Liver (tissue), 9 donors: Measurements from ENCODE around the gene ATP12A. TPM values are rescaled to one million over a fixed set of nuclear protein-coding genes. Genes with fewer than 3 reads are reported as not detected.

Source experiments
- DNase-seq: peaks from one replicate; pipeline ENCODE4 v3.0.0-alpha.2; 2017; ENCODE audit warnings: low spot score
- H3K27ac ChIP-seq, 2 donors: one replicate each; pipeline ENCODE4 v1.7.0; 2013; ENCODE audit warnings: inconsistent platforms in 2 of 2, low read length in 2 of 2, control low read depth in 1 of 2, low read depth in 1 of 2, mild to moderate bottlenecking in 1 of 2
- H3K27me3 ChIP-seq, 4 donors: one replicate each; pipeline versions ENCODE4 v1.6.1 to v1.7.0; 2013; ENCODE audit warnings: low read length in 3 of 4, inconsistent platforms in 1 of 4, mild to moderate bottlenecking in 1 of 4, moderate library complexity in 1 of 4; ENCODE audit not compliant: control insufficient read depth in 4 of 4, insufficient read depth in 4 of 4
- H3K36me3 ChIP-seq, 4 donors: one replicate each; pipeline versions ENCODE4 v1.6.1 to v1.7.0; 2013; ENCODE audit warnings: low read length in 3 of 4, mild to moderate bottlenecking in 3 of 4, low read depth in 1 of 4, moderate library complexity in 1 of 4; ENCODE audit not compliant: control insufficient read depth in 4 of 4, insufficient read depth in 3 of 4
- H3K4me1 ChIP-seq, 4 donors: one replicate each; pipeline versions ENCODE4 v1.6.1 to v1.7.0; 2013; ENCODE audit warnings: low read length in 3 of 4, mild to moderate bottlenecking in 3 of 4, moderate library complexity in 1 of 4; ENCODE audit not compliant: control insufficient read depth in 4 of 4, insufficient read depth in 4 of 4
- H3K4me3 ChIP-seq, 3 donors: one replicate each; pipeline versions ENCODE4 v1.6.1 to v1.7.0; 2013; ENCODE audit warnings: low read length in 3 of 3, control low read depth in 1 of 3, low read depth in 1 of 3, mild to moderate bottlenecking in 1 of 3
- H3K9ac ChIP-seq, 2 donors: one replicate each; pipeline ENCODE4 v1.7.0; 2013; ENCODE audit warnings: low read length in 2 of 2, mild to moderate bottlenecking in 2 of 2, moderate library complexity in 2 of 2, control low read depth in 1 of 2, low read depth in 1 of 2
- H3K9me3 ChIP-seq, 4 donors: one replicate each; pipeline versions ENCODE4 v1.6.1 to v1.7.0; 2013; ENCODE audit warnings: low read length in 3 of 4; ENCODE audit not compliant: control insufficient read depth in 4 of 4
- EGR1 ChIP-seq, 2 donors: IDR thresholded peaks; 2 replicates each; pipeline ENCODE4 v1.6.1; 2016 to 2018; ENCODE audit warnings: antibody characterized with exemption in 2 of 2, low read depth in 2 of 2
- FOXA1 ChIP-seq: IDR thresholded peaks from 2 replicates; pipeline ENCODE4 v1.6.1; 2016; ENCODE audit warnings: antibody characterized with exemption
- FOXA2 ChIP-seq: IDR thresholded peaks from 2 replicates; pipeline ENCODE4 v1.6.1; 2016; ENCODE audit warnings: antibody characterized with exemption
- GABPA ChIP-seq, 2 donors: IDR thresholded peaks in 1 of 2; conservative IDR thresholded peaks in 1 of 2; 2 replicates each; pipeline ENCODE4 v1.6.1; 2016; ENCODE audit warnings: antibody characterized with exemption in 2 of 2, mild to moderate bottlenecking in 1 of 2, moderate library complexity in 1 of 2
- HNF4A ChIP-seq, 2 donors: conservative IDR thresholded peaks; 2 replicates each; pipeline ENCODE4 v1.6.1; 2016; ENCODE audit warnings: antibody characterized with exemption in 2 of 2, mild to moderate bottlenecking in 2 of 2
- NR2F2 ChIP-seq: IDR thresholded peaks from 2 replicates; pipeline ENCODE4 v1.6.1; 2016; ENCODE audit warnings: antibody characterized with exemption
- RAD21 ChIP-seq, 2 donors: IDR thresholded peaks; 2 replicates each; pipeline ENCODE4 v1.6.1; 2016; ENCODE audit warnings: antibody characterized with exemption in 2 of 2, mild to moderate bottlenecking in 2 of 2
- SP1 ChIP-seq: IDR thresholded peaks from 2 replicates; pipeline ENCODE4 v1.6.1; 2018; ENCODE audit warnings: antibody characterized with exemption, mild to moderate bottlenecking
- YY1 ChIP-seq: IDR thresholded peaks from 2 replicates; pipeline ENCODE4 v1.6.1; 2016; ENCODE audit warnings: antibody characterized with exemption, mild to moderate bottlenecking
- WGBS: extraction: QIAGEN DNeasy Blood & Tissue Kit; methylation state at CpG from one replicate; pipeline ENCODE4 v1.1.7; 2013; 5-methylcytosine and 5-hydroxymethylcytosine counted together
- polyA plus RNA-seq, 2 donors: library from polyadenylated mRNA; stranded (reverse) in 1 of 2; unstranded in 1 of 2; fragments of 200-250 nt in 1 of 2; fragments of >200 nt in 1 of 2; fragmentation: Nextera tagmentation in 1 of 2; extraction: Ambion mirVana in 1 of 2; gene quantifications; one replicate each; pipeline versions ENCODE4 v1.2.1 to v1.2.3, GENCODE V29; 2013 to 2015
- total RNA-seq, 2 donors: library from RNA; depleted of rRNA; stranded (reverse); fragments of >200 nt; gene quantifications; one replicate each; pipeline ENCODE4 v1.2.3, GENCODE V29; 2014
- TF ChIP-seq, protein P1 (sequence below): IDR thresholded peaks from 2 replicates; pipeline ENCODE4 v1.6.1; 2016; ENCODE audit warnings: antibody characterized with exemption, mild to moderate bottlenecking
- TF ChIP-seq, protein P2 (sequence below): IDR thresholded peaks from 2 replicates; pipeline ENCODE4 v1.6.1; 2016; ENCODE audit warnings: antibody characterized with exemption
- TF ChIP-seq, protein P3 (sequence below): fragments of 150-350 bp; IDR thresholded peaks from 2 replicates; pipeline ENCODE4 v1.5.1; 2017; ENCODE audit warnings: improper control_type of control experiment, low read depth, low read length; ENCODE audit not compliant: missing input control
- TF ChIP-seq, protein P4 (sequence below): IDR thresholded peaks from 2 replicates; pipeline ENCODE4 v1.6.1; 2016; ENCODE audit warnings: antibody characterized with exemption
- donor health status: healthy.
- donor health status: healthy.
- donor health status: healthy.
- donor health status: healthy.
- donor health status: healthy.

Gene ATP12A
- total and polyA plus RNA-seq, 4 donors: under 0.01 TPM; not detected in 3

DNA sequence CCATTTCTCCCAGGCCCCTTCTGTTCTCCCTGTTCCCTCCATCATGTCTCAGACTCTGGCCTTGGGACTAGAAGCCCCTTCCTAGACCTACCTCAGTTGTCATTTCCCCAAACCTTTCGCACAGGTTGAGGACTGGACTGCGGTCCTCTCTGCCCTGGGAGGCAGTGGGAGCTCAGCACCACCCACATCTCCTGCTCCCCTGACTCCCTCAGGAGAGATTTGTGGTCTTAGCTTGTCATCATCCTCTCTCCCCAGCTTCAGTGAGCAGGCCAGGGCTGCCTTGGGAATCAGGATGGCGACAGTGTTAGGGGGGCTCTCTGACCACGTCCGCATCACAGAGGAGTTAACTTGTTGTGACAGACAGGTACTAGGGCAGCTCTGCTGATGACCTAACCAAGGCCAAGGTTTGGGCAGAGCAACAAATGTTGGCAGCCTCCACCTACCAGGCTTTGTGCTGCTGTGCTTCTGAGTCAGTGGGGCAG, 58.2 kb downstream of the ATP12A start:
- TF ChIP-seq, protein P1, sequence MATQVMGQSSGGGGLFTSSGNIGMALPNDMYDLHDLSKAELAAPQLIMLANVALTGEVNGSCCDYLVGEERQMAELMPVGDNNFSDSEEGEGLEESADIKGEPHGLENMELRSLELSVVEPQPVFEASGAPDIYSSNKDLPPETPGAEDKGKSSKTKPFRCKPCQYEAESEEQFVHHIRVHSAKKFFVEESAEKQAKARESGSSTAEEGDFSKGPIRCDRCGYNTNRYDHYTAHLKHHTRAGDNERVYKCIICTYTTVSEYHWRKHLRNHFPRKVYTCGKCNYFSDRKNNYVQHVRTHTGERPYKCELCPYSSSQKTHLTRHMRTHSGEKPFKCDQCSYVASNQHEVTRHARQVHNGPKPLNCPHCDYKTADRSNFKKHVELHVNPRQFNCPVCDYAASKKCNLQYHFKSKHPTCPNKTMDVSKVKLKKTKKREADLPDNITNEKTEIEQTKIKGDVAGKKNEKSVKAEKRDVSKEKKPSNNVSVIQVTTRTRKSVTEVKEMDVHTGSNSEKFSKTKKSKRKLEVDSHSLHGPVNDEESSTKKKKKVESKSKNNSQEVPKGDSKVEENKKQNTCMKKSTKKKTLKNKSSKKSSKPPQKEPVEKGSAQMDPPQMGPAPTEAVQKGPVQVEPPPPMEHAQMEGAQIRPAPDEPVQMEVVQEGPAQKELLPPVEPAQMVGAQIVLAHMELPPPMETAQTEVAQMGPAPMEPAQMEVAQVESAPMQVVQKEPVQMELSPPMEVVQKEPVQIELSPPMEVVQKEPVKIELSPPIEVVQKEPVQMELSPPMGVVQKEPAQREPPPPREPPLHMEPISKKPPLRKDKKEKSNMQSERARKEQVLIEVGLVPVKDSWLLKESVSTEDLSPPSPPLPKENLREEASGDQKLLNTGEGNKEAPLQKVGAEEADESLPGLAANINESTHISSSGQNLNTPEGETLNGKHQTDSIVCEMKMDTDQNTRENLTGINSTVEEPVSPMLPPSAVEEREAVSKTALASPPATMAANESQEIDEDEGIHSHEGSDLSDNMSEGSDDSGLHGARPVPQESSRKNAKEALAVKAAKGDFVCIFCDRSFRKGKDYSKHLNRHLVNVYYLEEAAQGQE: no peak
- TF ChIP-seq, protein P2, sequence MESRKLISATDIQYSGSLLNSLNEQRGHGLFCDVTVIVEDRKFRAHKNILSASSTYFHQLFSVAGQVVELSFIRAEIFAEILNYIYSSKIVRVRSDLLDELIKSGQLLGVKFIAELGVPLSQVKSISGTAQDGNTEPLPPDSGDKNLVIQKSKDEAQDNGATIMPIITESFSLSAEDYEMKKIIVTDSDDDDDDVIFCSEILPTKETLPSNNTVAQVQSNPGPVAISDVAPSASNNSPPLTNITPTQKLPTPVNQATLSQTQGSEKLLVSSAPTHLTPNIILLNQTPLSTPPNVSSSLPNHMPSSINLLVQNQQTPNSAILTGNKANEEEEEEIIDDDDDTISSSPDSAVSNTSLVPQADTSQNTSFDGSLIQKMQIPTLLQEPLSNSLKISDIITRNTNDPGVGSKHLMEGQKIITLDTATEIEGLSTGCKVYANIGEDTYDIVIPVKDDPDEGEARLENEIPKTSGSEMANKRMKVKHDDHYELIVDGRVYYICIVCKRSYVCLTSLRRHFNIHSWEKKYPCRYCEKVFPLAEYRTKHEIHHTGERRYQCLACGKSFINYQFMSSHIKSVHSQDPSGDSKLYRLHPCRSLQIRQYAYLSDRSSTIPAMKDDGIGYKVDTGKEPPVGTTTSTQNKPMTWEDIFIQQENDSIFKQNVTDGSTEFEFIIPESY: no peak
- TF ChIP-seq FOXA1 (no peak), NR2F2 (no peak), GABPA (IDR thresholded peaks at IDR 0.05 in 1 of 2, conservative IDR thresholded peaks at IDR 0.05 in 1 of 2) (no peak), SP1 (no peak)
- TF ChIP-seq, protein P3, sequence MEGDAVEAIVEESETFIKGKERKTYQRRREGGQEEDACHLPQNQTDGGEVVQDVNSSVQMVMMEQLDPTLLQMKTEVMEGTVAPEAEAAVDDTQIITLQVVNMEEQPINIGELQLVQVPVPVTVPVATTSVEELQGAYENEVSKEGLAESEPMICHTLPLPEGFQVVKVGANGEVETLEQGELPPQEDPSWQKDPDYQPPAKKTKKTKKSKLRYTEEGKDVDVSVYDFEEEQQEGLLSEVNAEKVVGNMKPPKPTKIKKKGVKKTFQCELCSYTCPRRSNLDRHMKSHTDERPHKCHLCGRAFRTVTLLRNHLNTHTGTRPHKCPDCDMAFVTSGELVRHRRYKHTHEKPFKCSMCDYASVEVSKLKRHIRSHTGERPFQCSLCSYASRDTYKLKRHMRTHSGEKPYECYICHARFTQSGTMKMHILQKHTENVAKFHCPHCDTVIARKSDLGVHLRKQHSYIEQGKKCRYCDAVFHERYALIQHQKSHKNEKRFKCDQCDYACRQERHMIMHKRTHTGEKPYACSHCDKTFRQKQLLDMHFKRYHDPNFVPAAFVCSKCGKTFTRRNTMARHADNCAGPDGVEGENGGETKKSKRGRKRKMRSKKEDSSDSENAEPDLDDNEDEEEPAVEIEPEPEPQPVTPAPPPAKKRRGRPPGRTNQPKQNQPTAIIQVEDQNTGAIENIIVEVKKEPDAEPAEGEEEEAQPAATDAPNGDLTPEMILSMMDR: no peak
- no peaks in the 10 kb centered on the region for H3K27me3 ChIP-seq
- WGBS: 93% methylated on average over 5 of the region's 5 CpGs

DNA sequence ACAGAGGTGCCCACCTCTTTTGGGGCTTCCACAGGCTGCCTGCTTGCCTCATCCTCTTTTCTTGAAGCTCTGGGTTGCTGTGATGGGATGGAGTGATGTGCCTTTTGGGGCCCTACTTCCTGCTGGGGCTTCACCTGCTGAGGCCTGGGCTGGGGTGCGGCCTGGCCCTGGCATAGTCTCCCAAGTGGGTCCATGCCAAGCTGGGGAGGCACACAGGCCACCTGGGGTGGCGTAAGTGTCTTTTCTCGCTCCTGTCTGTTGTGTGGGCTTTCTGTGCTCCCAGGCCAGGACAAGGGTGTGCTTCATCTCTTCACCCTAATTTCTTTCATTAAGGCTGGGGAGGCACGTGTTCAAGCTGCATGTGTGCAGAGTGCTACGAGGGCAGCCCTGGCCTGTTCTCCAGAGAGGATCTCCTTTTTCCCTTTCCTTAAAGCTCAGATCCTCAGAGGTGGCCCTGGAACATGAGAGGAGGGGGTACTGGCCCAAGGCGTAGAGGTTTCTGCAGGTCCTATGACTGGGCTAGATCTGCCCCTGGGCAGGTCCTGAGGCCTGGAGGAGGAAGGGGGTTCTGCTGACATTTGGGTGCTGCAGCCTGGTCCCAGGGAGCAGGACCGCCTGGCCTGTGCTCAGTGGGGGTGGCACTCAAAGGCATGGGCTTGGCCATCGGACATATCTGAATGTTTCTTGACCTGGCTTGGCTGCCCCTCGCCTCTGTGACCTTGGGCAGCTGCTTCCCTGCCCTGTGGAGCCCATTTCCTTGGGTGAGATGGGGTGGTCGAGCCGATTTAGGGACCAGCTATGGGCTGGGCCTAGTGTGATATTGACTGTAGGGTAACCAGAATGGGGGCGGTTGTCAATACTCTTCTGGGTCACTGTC, 60.0 kb downstream of the ATP12A start:
- 89% methylated on average over 12 of the region's 12 CpGs for WGBS
- no peak overlapping the region for H3K9ac ChIP-seq
- no peaks in the 10 kb centered on the region for H3K4me1 ChIP-seq
- H3K36me3 ChIP-seq: no peaks in the 10 kb centered on the region
- H3K9me3 ChIP-seq: no peaks in the 10 kb centered on the region
- H3K4me3 ChIP-seq: no peak overlapping the region
- H3K27ac ChIP-seq: no peak overlapping the region
- H3K27me3 ChIP-seq: no peaks in the 10 kb centered on the region
- no peak for DNase-seq
- TF ChIP-seq NR2F2: no peak
- no peak for TF ChIP-seq HNF4A (conservative IDR thresholded peaks at IDR 0.05)
- TF ChIP-seq, protein P4, sequence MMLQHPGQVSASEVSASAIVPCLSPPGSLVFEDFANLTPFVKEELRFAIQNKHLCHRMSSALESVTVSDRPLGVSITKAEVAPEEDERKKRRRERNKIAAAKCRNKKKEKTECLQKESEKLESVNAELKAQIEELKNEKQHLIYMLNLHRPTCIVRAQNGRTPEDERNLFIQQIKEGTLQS: no peak
- TF ChIP-seq, protein P3: no peak
- TF ChIP-seq, protein P2: no peak
- TF ChIP-seq EGR1 (IDR thresholded peaks at IDR 0.05; ENCODE audit: low read depth in 2 of 2): no peak
- no peak for TF ChIP-seq FOXA2
- no peak for TF ChIP-seq RAD21 (IDR thresholded peaks at IDR 0.05)
- no peak for TF ChIP-seq YY1
- TF ChIP-seq GABPA (IDR thresholded peaks at IDR 0.05 in 1 of 2, conservative IDR thresholded peaks at IDR 0.05 in 1 of 2): no peak

More for the DNA sequence above, 58.2 kb downstream of the ATP12A start:
- DNase-seq: no peak
- Histone ChIP-seq H3K27ac (no peak overlapping the region), H3K4me1 (no peaks in the 10 kb centered on the region), H3K36me3 (no peaks in the 10 kb centered on the region), H3K9ac (no peak overlapping the region), H3K4me3 (no peak overlapping the region), H3K9me3 (no peaks in the 10 kb centered on the region)
